HuH-7 (cell line): ENCODE results near the gene ACOX1.

Source experiments
- DNase-seq: peaks from one replicate; pipeline ENCODE4 v3.0.0; 2011; ENCODE audit warnings: low spot score

Gene ACOX1

GRCh38 chr17:75933808-75934207 is 45.2 kb downstream of the ACOX1 start:
- DNase-seq, result no peak

GRCh38 chr17:75932852-75933251 is 46.1 kb downstream of the ACOX1 start:
- DNase-seq, result no peak

GRCh38 chr17:75931062-75931461 is 47.9 kb downstream of the ACOX1 start:
- DNase-seq, result no peak

DNA sequence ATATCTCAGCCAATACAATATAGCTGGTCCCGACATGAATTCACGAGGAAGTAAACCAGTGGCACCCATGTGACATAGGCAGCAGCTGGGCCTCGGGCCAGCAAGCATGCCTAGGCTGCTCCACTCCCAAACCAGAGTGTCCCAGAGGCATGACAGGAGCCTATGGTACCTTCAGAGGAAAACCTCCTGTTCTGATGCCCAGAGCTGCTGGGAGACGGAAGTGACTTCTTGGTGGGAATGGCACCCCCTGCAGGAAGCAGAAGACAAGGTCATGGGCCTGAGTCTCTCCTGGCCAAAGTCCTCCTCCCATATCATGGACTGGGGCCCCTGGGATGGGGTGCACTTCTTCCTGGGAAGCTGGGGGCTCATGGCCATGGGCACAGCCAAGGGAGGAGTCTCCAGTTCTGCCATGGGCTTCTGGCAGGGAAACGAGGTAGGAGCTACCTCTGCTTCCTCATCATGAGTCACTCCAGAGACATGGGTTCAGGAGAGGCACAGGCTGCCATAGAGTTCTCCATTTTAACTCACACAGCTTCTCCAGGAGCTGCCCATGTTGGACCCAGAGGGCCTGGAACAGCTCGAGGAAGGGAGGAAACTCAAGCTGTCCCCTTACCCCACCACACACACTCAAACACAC is 51.6 kb downstream of the ACOX1 start:
- DNase-seq, result peak; percentile 88

- no peak for DNase-seq
These were observed 52.5 kb downstream of the ACOX1 start for GRCh38 chr17:75926456-75926855.

DNA sequence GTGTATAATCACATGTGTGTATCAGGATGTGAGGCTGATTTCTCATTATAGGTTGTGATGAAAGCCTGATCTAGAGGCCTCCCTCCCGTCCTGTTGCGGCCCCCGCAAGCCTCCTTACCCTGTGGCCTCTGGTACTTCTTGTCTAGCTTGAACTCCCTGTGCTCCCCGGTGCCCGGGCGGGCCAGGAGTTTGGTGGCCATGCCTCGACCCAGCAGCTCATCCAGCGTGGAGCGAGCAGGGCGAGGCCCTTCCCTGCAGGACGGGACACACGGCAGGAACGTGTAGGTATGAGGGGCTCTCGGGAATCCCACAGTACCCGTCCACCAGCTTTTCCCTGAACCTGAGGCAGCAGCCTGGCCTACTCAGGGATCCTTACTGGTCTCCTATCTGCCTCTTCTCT is 53.1 kb downstream of the ACOX1 start:
- DNase-seq, result no peak

DNA sequence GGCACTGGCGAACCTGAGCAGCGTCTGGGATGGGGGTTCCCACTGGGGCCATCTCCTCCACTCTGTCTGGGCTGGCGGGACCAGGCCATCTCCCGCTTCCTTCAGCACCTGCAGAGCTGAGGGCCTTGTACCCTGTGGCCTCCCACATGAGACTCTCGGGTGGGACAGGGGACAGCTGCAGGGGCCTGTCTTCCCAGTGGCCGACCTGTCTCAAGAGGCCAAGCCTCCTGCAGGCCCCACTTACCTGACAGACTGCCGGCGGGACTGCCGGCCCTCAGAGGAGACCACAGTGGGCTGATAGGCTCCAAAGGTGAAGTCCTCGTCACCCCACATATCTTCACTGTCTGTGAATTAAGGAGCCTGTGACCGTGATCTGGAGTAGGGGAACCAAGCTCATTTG is 53.9 kb downstream of the ACOX1 start:
- no peak for DNase-seq

GRCh38 chr17:75922963-75923874 is 55.7 kb downstream of the ACOX1 start:
- DNase-seq, result no peak

DNA sequence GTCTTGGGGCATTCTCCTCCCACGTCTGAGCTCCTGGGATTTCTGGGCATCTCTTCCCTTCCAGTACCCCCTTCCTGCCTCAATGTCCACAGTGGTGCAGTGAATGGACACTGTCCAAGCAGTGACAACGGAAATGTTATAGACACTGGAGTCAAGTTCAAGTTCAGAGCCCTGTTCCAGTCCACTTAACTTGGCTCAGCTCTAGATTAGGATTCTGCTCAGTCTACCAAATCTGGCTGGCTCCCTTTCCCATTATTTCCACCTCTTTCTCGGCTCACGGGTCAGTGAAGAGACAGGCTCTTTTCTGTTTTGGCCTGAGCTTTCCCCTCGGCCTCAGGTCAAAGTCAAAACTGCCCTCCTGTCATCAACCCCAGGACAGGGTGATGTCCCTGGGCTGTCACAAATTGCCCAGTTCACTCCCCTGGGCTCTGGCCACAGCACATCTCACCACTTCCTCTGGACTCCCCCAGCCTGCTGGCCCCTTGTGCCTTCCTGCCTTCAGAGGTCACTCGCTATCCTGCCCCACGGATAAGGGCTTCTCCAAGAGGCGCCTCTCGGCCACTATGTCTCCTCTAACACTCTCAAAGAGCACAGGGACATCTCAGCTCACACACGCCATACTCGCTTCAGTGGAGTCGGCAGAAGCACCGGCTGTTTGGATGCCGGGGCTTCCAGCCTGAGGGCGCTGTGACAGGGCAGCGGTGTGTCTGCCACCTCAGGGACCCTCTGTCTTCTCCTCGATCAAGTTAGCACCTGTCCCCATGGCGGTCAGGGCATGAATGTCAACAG is 56.6 kb downstream of the ACOX1 start:
- no peak for DNase-seq

GRCh38 chr17:75921596-75921995 is 57.4 kb downstream of the ACOX1 start:
- DNase-seq, result no peak

- DNase-seq, result no peak
These were observed 58.9 kb downstream of the ACOX1 start for GRCh38 chr17:75920045-75920560.

- DNase-seq, result no peak
These were observed 59.4 kb downstream of the ACOX1 start for GRCh38 chr17:75919611-75920010.

GRCh38 chr17:75917917-75918445 is 61.0 kb downstream of the ACOX1 start:
- DNase-seq, result no peak

DNA sequence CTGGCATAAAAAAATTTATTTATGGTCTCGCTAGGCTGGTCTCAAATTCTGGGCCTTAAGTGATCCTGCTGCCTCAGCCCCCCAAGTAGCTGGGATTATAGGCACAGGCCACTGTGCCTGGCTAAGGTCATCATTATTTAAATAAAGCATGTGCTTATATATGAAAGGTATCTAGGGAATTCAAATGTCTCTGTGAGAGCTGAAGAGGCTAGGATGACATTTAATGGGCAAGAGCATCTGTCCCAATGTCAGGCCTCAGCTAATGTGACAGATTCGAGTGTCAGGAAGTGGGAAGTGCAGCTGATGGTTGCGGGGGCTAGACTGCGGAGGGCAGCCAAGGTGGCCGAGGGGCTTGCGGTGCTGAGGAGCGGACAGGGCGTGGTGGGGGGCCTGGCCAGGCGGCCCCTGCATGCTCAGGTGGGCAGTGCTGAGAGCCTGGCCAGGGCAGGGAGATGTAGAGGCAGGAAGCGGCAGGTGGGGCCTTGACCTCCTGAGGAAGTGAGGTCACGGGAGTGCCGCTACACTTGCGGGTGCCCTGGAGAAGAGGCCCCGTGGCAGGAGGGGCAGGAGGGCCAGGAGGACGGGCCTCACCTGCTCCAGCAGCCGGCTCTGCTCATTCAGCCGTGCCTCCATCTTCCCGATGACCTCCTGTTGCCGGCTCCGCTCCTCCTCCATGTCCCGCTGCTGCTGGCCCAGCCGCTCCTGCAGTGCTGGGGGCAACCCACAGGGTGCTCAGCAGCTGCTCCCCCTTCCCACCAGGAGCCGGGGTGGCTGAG is 61.6 kb downstream of the ACOX1 start:
- DNase-seq, result no peak

DNA sequence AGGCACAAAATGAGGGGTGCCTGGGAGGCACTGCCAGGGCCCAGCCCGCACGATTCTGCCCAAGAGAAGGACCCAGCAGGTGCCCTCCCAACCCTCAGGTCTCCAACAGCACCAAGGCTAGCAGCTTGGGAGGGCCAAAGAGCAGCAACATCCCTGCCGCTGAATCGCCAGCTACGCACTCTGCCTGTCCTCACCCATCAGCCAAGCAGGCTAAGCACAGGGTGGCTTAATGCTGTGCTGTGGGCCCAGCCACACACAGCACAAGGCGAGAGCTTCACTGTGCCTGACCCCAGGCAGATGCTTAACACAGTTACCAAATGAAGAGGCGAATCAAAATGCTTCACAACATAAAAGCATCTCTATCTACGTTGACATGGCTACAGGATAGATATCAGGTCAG is 63.7 kb downstream of the ACOX1 start:
- DNase-seq, result no peak

DNA sequence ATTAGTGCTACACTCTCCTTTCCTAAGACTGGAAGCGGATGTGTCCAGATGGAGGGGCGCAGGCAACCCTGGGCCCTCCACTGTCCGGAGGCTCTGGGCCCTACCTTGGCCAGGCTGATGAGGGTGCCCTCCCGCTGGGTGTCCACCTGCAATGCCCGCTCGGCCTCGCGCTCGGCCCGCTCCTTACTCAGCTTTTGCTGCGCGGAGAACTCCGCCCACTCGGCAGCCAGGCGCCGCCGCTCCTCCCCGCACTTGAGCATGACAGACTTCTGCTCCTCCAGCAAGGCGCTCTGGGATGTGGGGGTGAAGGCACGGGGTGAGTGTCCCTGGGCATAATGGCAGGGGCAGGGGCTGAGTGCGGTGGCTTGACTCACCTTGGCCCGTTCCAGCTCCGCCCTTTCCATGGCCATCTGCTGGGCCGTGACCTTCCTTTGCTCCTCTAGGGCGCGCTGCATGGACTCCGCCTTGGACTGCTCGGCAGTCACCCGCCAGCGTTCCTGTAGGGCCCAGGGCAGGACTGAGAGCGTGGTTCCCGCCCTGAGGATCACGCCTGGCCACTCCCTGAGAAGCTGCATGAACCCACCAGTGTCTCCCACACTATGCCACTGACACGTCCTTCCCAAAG is 64.2 kb downstream of the ACOX1 start:
- no peak for DNase-seq

DNA sequence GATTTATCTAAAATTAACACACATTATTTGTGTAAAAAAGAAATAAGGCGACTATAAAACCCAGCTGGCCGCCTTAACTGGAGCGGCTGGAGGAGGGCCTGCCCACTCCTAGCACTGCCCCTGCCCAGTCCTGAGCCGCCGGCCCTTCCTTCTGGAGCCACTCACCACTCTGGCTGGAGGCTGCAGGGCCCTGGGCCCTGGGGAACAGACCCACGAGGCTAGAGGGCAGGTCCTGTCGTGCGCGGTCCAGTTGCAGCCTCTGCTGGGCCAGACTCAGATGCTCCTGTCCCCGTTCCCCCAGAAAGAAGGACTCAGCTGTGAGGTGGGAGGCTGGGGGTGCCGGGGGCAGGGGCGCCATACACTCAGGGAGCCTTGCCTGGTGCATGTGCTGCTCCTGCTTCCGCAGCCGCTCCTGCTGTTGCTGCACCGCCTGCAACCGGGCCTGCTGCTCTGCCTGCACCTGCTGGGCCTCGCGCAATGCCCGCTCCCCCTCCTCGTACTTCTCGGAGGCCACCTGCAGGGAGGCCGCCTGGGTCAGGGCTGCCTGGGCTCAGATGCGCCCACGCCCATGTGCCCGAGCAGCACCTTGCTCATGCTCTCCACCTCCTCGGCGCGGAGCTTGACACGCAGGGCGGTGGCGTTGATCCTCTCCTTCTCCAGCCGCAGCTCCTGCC is 65.3 kb downstream of the ACOX1 start:
- no peak for DNase-seq

- DNase-seq, result no peak
These were observed 68.3 kb downstream of the ACOX1 start for GRCh38 chr17:75910699-75911098.

GRCh38 chr17:75909812-75910274 is 69.1 kb downstream of the ACOX1 start:
- DNase-seq, result no peak
